Transverse colon (tissue), 3 donors: Measurements from ENCODE around the gene SLC25A42.

ENCODE experiments used
- EP300 ChIP-seq: sonication (generic); formaldehyde crosslinking; IDR thresholded peaks from one replicate; pipeline ENCODE4 v1.6.1; 2017; ENCODE audit warnings: antibody characterized with exemption, low read depth
- TF ChIP-seq, protein P1 (sequence below), 5 experiments: fragments of 200-600 bp in 3 of 5; fragments of 450-650 bp in 2 of 5; sonication (generic) in 3 of 5; IDR thresholded peaks; 1 replicate in 2 of 5; 2 replicates in 3 of 5; pipeline ENCODE4 v1.5.1; 2016 to 2017; ENCODE audit warnings: antibody characterized with exemption in 5 of 5, inconsistent platforms in 3 of 5, mild to moderate bottlenecking in 2 of 5, moderate library complexity in 1 of 5

- TF ChIP-seq, protein P1, sequence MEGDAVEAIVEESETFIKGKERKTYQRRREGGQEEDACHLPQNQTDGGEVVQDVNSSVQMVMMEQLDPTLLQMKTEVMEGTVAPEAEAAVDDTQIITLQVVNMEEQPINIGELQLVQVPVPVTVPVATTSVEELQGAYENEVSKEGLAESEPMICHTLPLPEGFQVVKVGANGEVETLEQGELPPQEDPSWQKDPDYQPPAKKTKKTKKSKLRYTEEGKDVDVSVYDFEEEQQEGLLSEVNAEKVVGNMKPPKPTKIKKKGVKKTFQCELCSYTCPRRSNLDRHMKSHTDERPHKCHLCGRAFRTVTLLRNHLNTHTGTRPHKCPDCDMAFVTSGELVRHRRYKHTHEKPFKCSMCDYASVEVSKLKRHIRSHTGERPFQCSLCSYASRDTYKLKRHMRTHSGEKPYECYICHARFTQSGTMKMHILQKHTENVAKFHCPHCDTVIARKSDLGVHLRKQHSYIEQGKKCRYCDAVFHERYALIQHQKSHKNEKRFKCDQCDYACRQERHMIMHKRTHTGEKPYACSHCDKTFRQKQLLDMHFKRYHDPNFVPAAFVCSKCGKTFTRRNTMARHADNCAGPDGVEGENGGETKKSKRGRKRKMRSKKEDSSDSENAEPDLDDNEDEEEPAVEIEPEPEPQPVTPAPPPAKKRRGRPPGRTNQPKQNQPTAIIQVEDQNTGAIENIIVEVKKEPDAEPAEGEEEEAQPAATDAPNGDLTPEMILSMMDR (IDR thresholded peaks at IDR 0.05): no peak
- TF ChIP-seq EP300: no peak
These were observed 95.7 kb downstream of the SLC25A42 start for GRCh38 chr19:19159534-19159933.
